ENCODE measurements around the gene PGGHG.
"Not testable (repeated sequence)": the region's sequence is repeated elsewhere in the genome, so short reads cannot be mapped to it uniquely, and the experiment has no call there.

Gene PGGHG

DNA sequence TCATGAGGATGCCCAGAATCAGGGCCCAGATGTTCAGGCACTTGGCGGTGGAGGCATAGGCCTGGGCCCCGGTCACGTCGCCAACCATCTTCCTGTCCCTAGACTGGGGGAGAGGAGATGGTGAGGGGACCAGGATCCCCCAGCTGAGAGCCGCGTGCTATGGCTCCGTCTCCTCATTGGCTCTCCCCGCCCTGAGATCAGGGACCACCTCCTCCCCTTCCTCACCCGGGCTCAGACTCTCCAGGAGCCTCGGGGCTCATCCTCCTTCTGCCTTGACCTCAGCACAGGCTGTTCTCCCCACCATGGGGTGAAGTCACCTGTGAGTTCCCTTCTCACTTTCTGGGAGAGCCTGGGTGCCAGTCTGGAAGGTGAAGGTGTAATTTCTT is 31.0 kb downstream of the PGGHG start:
- DNase-seq (ENCODE audit: low spot score in 2 of 2); H3K9me3 Mint-ChIP-seq; H3K27me3 Mint-ChIP-seq; ATAC-seq (replicated peaks; ENCODE audit: extremely low read depth, poor library complexity, severe bottlenecking): not testable (repeated sequence)
- peaks cover 41% of the 10 kb centered on the region for H3K4me1 Mint-ChIP-seq
- H3K4me3 Mint-ChIP-seq: peak overlapping the region; percentile 63
- peaks cover 30% of the 10 kb centered on the region for H3K36me3 Mint-ChIP-seq (ENCODE audit: insufficient read depth)
- peak overlapping the region; percentile 81 for H3K27ac Mint-ChIP-seq (ENCODE audit: low read depth)

DNA sequence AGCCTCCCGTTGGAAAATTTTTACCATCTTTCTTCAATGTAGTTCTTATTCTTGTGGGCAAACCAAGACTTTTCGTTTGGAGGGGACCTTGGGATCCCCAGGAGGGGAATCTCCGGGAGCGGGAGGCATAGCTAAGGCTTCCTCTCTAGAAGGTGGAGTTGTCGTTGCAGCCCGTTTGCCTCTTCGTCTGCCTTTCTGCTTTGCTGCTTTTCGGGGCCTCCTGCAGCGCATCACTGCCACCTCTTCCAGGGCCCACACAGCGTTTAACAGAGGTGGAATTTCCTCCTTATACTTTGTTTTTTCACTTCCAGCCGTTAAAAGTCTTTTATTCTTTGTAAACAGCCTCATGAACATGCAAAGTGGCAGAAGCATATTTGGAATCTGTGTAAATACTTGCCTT is 35.2 kb downstream of the PGGHG start:
- H3K36me3 Mint-ChIP-seq (ENCODE audit: insufficient read depth): peaks cover 2% of the 10 kb centered on the region
- no peaks in the 10 kb centered on the region for H3K9me3 Mint-ChIP-seq
- H3K27me3 Mint-ChIP-seq: no peaks in the 10 kb centered on the region
- peaks cover 52% of the 10 kb centered on the region for H3K4me1 Mint-ChIP-seq
- no peak for ATAC-seq (replicated peaks; ENCODE audit: extremely low read depth, poor library complexity, severe bottlenecking)
- peak overlapping the region; percentile 85 for H3K27ac Mint-ChIP-seq (ENCODE audit: low read depth)
- DNase-seq (ENCODE audit: low spot score in 2 of 2): no peak
- H3K4me3 Mint-ChIP-seq: no peak overlapping the region

DNA sequence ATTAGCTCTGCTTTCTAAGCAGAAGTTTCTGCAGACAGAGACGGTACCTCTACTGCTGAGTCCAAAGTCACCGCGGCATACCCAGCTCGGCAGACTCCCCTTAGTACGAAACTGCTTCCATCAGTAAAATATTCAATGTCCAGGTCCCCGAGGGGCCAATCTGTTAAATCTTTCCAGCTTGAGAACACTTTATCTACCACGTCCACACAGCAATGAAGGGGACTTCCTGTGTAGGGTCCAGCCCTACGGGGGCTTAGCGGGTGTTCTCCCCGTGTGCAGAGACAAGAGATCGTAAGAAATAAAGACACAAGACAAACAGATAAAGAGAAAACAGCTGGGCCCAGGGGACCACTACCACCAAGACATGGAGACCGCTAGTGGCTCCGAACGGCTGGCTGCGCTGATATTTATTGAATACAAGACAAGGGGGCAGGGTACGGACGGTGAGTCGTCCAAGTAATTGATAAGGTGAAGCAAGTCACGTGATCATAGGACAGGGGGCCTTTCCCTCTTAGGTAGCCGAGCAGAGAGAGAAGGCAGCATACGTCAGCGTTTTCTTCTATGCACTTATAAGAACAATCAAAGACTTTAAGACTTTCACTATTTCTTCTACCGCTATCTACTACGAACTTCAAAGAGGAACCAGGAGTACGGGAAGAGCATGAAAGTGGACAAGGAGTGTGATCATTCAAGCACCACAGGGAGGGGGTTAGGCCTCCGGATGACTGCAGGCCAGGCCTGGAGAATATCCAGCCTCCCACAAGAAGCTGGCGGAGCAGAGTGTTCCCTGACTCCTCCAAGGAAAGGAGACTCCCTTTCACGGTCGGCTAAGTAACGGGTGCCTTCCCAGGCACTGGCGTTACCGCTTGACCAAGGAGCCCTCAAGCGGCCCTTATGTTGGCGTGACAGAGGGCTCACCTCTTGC is 35.9 kb downstream of the PGGHG start:
- H3K27me3 Mint-ChIP-seq; DNase-seq (ENCODE audit: low spot score in 2 of 2); H3K9me3 Mint-ChIP-seq; H3K36me3 Mint-ChIP-seq (ENCODE audit: insufficient read depth); ATAC-seq (replicated peaks; ENCODE audit: extremely low read depth, poor library complexity, severe bottlenecking): not testable (repeated sequence)
- Mint-ChIP-seq H3K27ac (ENCODE audit: low read depth) (peak overlapping the region; percentile 85), H3K4me1 (peaks cover 53% of the 10 kb centered on the region), H3K4me3 (peak overlapping the region; percentile 45)

DNA sequence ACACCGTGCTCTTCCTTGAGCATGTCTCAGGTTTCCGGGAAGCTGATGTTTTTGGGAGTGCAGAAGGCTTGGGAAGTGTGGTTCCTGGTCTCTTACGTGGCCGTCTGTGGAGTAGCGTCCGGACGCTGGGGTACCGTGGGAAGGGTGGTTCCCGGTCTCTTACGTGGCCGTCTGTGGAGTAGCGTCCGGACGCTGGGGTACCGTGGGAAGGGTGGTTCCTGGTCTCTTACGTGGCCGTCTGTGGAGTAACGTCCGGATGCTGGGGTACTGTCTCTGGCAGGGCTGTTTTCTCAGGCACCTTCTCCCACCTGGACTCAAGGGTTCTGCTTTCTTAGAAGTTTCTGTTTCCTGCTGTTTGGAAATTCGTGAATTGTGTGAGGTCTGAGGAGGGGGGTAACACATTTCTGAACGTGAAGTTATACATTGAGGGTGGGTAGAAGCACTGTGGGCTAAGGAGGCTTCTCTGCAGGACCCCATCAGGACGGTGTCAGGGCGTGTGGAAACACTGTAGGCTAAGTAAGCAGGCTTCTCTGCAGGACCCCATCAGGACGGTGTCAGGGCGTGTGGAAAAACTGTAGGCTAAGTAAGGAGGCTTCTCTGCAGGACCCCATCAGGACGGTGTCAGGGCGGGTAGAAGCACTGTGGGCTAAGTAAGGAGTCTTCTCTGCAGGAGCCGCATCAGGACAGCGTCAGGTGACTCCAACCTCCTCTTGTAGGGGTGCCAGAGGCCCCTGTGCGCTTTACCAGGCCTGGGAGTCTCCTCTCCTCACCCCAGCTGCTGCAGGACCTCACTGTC is 37.1 kb downstream of the PGGHG start:
- no peaks in the 10 kb centered on the region for H3K9me3 Mint-ChIP-seq
- no peak for DNase-seq (ENCODE audit: low spot score in 2 of 2)
- peak overlapping the region; percentile 61 for H3K4me3 Mint-ChIP-seq
- ATAC-seq (replicated peaks; ENCODE audit: extremely low read depth, poor library complexity, severe bottlenecking): no peak
- H3K27me3 Mint-ChIP-seq: no peaks in the 10 kb centered on the region
- no peaks in the 10 kb centered on the region for H3K36me3 Mint-ChIP-seq (ENCODE audit: insufficient read depth)
- H3K4me1 Mint-ChIP-seq: peaks cover 53% of the 10 kb centered on the region
- H3K27ac Mint-ChIP-seq (ENCODE audit: low read depth): peak overlapping the region; percentile 86

- Mint-ChIP-seq H3K27ac (ENCODE audit: low read depth) (peak overlapping the region; percentile 86), H3K9me3 (no peaks in the 10 kb centered on the region), H3K36me3 (ENCODE audit: insufficient read depth) (no peaks in the 10 kb centered on the region), H3K4me3 (peak overlapping the region; percentile 61), H3K27me3 (no peaks in the 10 kb centered on the region), H3K4me1 (peaks cover 57% of the 10 kb centered on the region)
- ATAC-seq (replicated peaks; ENCODE audit: extremely low read depth, poor library complexity, severe bottlenecking) (no peak), DNase-seq (ENCODE audit: low spot score in 2 of 2) (no peak)
These were observed 37.6 kb downstream of the PGGHG start for GRCh38 chr11:326592-326841.

DNA sequence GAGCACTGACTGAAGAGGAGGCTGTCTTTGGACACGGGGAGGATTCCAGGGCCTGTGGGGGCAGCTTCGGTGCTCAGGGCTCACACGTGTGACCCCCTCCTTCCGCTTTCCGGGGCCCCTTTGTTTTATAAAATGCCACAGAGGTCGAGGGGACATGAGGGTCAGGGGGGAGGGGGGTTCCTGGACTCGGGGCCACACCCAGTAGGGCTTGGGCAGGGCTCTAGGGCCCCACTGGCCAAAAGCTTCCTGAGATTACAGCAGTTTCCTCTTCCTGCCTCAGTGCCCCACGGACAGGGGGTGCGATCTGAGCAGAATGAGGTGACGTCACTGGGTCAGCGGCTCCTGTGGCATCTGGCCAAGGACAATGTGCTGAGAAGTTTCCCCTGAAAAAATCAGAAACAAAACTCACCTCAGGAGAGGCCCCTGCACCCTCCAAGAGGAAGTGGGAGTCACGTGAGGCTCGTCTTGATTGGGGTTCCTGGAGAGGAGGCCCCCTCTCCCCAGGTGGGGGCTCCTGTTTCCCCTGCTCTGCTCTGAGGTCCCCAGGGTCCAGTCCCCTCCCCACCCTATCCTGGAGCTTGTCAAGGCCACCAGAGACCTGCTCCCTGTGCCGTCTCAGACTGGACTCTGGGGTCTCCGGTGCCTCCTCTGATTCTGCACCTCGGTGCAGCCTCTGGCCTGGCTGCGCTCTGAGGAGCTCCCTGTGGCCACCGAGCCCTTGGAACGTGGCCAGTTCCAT is 38.1 kb downstream of the PGGHG start:
- DNase-seq (ENCODE audit: low spot score in 2 of 2) (peak in 1 of 2 donors; percentile 73), ATAC-seq (replicated peaks; ENCODE audit: extremely low read depth, poor library complexity, severe bottlenecking) (peak; percentile 71)
- Mint-ChIP-seq H3K4me3 (peak overlapping the region; percentile 61), H3K9me3 (no peaks in the 10 kb centered on the region), H3K36me3 (ENCODE audit: insufficient read depth) (no peaks in the 10 kb centered on the region), H3K4me1 (peaks cover 59% of the 10 kb centered on the region), H3K27ac (ENCODE audit: low read depth) (peak overlapping the region; percentile 86), H3K27me3 (no peaks in the 10 kb centered on the region)

- Mint-ChIP-seq H3K4me1 (peaks cover 59% of the 10 kb centered on the region), H3K9me3 (no peaks in the 10 kb centered on the region), H3K4me3 (peak overlapping the region; percentile 61), H3K27ac (ENCODE audit: low read depth) (peak overlapping the region; percentile 86), H3K36me3 (ENCODE audit: insufficient read depth) (no peaks in the 10 kb centered on the region), H3K27me3 (no peaks in the 10 kb centered on the region)
- DNase-seq (ENCODE audit: low spot score in 2 of 2): no peak
- no peak for ATAC-seq (replicated peaks; ENCODE audit: extremely low read depth, poor library complexity, severe bottlenecking)
These were observed 38.6 kb downstream of the PGGHG start for GRCh38 chr11:327581-327923.

DNA sequence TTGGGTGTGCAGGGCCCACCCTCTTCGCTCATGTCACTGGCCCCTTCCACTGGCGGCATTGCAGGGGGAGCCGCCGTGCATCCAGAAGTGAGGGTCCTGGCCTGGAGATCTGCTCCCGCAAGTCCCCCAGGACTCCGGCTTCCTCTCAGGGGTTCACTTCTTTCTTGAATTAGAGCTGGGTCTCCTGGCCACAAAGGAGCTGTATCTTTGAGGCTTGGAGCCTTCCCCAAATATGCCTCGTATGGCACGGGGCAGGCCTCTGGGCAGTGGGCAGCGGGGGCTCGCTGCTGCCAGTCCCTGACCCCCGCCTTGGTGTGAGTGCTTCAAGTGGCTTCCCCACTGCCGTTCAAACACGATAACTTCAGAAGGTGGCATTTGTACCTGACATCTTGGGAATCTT is 39.1 kb downstream of the PGGHG start:
- Mint-ChIP-seq H3K4me3 (no peak overlapping the region), H3K36me3 (ENCODE audit: insufficient read depth) (peaks cover 1% of the 10 kb centered on the region), H3K4me1 (peaks cover 59% of the 10 kb centered on the region), H3K9me3 (no peaks in the 10 kb centered on the region), H3K27ac (ENCODE audit: low read depth) (no peak overlapping the region), H3K27me3 (no peaks in the 10 kb centered on the region)
- DNase-seq (ENCODE audit: low spot score in 2 of 2) (no peak), ATAC-seq (replicated peaks; ENCODE audit: extremely low read depth, poor library complexity, severe bottlenecking) (no peak)

- not testable (repeated sequence) for ATAC-seq (replicated peaks; ENCODE audit: extremely low read depth, poor library complexity, severe bottlenecking); H3K9me3 Mint-ChIP-seq; DNase-seq (ENCODE audit: low spot score in 2 of 2); H3K27me3 Mint-ChIP-seq; H3K4me3 Mint-ChIP-seq; H3K36me3 Mint-ChIP-seq (ENCODE audit: insufficient read depth)
- H3K27ac Mint-ChIP-seq (ENCODE audit: low read depth): peak overlapping the region; percentile 72
- peaks cover 59% of the 10 kb centered on the region for H3K4me1 Mint-ChIP-seq
These were observed 39.7 kb downstream of the PGGHG start for GRCh38 chr11:328516-329100.

GRCh38 chr11:329886-330253 is 40.9 kb downstream of the PGGHG start:
- no peak for ATAC-seq (replicated peaks; ENCODE audit: extremely low read depth, poor library complexity, severe bottlenecking)
- no peak overlapping the region for H3K27ac Mint-ChIP-seq (ENCODE audit: low read depth)
- no peaks in the 10 kb centered on the region for H3K9me3 Mint-ChIP-seq
- H3K4me3 Mint-ChIP-seq: peak overlapping the region; percentile 42
- DNase-seq (ENCODE audit: low spot score in 2 of 2): no peak
- H3K4me1 Mint-ChIP-seq: peaks cover 54% of the 10 kb centered on the region
- peaks cover 1% of the 10 kb centered on the region for H3K36me3 Mint-ChIP-seq (ENCODE audit: insufficient read depth)
- no peaks in the 10 kb centered on the region for H3K27me3 Mint-ChIP-seq

- Mint-ChIP-seq H3K36me3 (ENCODE audit: insufficient read depth) (peaks cover 1% of the 10 kb centered on the region), H3K9me3 (no peaks in the 10 kb centered on the region), H3K4me3 (peak overlapping the region; percentile 72), H3K27ac (ENCODE audit: low read depth) (no peak overlapping the region), H3K4me1 (peaks cover 51% of the 10 kb centered on the region), H3K27me3 (no peaks in the 10 kb centered on the region)
- DNase-seq (ENCODE audit: low spot score in 2 of 2): no peak
- ATAC-seq (replicated peaks; ENCODE audit: extremely low read depth, poor library complexity, severe bottlenecking): no peak
These were observed 41.4 kb downstream of the PGGHG start for GRCh38 chr11:330307-330693.

DNA sequence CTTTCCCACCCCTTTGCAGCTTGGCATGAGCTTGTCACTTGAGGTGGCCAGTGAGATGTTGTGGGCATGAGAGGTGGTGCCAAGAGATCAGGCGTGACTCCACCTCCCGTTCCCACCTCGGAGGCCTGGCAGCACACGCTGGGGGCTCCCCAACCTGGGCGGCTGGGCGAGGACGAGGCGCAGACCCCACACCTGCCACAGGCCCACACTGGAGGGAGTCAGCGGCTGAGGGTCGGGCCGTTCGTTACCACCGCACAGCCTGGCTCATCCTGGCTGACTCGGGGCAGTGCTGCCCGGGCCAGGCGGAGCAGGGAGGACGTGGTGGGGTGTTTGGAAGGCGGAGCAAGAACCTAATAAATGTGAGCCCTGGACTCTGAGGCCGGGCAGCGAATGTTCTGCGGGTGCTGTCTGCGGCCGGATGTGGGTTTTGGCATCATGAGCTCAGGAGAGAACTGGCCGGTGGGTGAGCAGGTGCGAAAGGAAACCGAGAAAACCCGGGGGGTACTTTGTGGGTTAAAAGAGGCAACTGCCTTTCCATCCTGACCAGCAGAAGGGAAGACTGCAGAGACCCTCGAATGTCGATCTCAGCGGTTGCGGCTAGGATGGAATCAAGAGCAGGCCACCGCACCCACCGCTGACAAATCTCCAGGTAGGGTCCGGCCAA is 41.9 kb downstream of the PGGHG start:
- no peaks in the 10 kb centered on the region for H3K9me3 Mint-ChIP-seq
- H3K36me3 Mint-ChIP-seq (ENCODE audit: insufficient read depth): peaks cover 1% of the 10 kb centered on the region
- ATAC-seq (replicated peaks; ENCODE audit: extremely low read depth, poor library complexity, severe bottlenecking) (no peak), DNase-seq (ENCODE audit: low spot score in 2 of 2) (no peak)
- peak overlapping the region; percentile 72 for H3K4me3 Mint-ChIP-seq
- no peaks in the 10 kb centered on the region for H3K27me3 Mint-ChIP-seq
- H3K27ac Mint-ChIP-seq (ENCODE audit: low read depth): peak overlapping the region; percentile 86
- peaks cover 50% of the 10 kb centered on the region for H3K4me1 Mint-ChIP-seq
